Activated T-cell treated with anti-CD3 and anti-CD28 coated beads for 24 hours (primary cell): ENCODE data around the gene CLGN.
"Not testable (repeated sequence)": the region's sequence is repeated elsewhere in the genome, so short reads cannot be mapped to it uniquely, and the experiment has no call there.

ENCODE experiments used
- DNase-seq: peaks from one replicate; pipeline ENCODE4 v3.0.0-alpha.2; 2020; ENCODE audit warnings: low read depth

The CLGN gene, protein sequence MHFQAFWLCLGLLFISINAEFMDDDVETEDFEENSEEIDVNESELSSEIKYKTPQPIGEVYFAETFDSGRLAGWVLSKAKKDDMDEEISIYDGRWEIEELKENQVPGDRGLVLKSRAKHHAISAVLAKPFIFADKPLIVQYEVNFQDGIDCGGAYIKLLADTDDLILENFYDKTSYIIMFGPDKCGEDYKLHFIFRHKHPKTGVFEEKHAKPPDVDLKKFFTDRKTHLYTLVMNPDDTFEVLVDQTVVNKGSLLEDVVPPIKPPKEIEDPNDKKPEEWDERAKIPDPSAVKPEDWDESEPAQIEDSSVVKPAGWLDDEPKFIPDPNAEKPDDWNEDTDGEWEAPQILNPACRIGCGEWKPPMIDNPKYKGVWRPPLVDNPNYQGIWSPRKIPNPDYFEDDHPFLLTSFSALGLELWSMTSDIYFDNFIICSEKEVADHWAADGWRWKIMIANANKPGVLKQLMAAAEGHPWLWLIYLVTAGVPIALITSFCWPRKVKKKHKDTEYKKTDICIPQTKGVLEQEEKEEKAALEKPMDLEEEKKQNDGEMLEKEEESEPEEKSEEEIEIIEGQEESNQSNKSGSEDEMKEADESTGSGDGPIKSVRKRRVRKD

DNA sequence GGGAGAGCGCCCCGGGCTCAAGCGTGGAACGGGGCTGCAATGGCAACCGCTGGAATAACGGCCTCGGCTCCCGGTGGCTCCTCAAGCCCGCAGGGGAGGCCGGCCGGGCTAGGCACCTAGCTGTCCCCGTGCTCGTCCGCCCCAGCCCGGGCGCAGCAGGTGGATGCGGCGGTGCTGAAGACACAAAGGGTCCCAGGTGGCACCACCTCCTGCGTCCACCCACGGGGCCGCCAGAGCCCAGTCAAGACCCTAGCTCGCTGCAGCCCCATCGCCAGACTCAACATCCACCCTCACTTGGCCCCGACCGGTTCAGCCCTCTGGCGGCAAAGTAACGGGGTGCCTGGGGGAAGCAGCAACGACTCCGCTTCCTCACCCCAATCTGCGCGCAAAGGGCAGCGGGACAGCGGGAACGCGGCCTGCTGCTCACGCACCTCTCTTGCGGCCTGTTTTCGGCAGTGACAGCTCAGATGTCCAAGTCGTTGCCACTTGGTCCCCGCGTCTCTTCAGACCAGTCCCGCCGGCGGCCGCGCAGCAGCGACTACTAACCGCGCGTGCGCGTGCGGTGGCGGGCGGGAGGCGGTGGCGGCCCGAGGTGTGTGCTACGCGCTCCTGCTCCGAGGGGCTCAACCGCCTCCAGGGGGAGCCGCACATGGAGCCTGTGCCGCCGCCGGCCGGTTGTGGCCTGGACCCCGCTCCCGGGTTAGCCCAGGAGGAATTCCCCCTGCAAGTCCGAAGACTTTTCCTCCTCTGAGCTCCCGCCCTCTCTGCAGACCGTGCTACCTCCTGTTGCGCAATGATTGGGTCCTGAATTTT is at the start of gene CLGN:
Gene CLGN (minus strand): TSS at position 543 of the 813 bp plus-strand sequence. CDS start 14,570 bp downstream, outside the sequence.
- DNase-seq, result peak; percentile 29

- DNase-seq, result no peak
Observed at GRCh38 chr4:140472156-140472555, 44.7 kb upstream of the CLGN start.

- no peak for DNase-seq
Observed at GRCh38 chr4:140469791-140470733, 42.6 kb upstream of the CLGN start.

- no peak for DNase-seq
Observed at GRCh38 chr4:140466146-140466545, 38.7 kb upstream of the CLGN start.

DNA sequence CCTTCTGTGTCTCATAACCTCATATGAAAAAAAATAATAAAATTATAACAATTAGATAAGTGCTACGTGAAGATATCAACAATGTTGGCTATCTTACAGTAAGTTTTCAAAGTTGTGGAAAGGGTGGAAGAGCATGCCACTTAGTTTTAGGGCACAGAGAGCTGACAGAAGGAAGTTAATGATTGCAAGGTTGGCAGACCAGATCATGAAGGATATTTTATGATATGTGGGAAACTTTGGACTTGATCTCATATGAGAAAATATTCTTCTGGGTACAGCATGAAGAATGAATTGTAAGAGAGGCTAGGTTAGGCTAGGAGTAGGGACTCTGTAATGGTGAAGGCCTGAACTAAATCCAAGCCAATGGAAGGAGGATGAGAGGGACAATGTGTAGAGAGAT is 36.2 kb upstream of the CLGN start:
- no peak for DNase-seq

DNA sequence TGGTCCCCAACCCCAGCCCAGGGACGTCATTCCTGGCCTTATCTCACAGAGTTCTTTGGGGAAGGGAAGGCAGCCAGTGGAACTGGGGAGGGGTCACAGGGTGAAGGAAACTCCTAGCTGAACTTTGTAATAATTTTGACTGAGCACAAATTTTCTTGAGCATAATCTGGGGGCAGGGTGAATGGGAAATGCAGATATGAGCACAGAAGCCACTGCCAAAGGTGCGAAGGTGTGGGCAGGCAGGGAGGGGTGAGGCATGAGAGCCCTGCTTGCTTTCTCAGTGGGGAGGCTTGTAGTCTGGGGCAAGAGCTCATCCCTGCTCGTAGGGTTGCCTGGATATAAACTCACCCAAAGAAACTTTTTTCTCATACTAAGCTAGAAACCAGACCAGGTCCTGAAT is 35.7 kb upstream of the CLGN start:
- DNase-seq, result no peak

- DNase-seq, result no peak
Observed at GRCh38 chr4:140450352-140450751, 22.9 kb upstream of the CLGN start.

DNA sequence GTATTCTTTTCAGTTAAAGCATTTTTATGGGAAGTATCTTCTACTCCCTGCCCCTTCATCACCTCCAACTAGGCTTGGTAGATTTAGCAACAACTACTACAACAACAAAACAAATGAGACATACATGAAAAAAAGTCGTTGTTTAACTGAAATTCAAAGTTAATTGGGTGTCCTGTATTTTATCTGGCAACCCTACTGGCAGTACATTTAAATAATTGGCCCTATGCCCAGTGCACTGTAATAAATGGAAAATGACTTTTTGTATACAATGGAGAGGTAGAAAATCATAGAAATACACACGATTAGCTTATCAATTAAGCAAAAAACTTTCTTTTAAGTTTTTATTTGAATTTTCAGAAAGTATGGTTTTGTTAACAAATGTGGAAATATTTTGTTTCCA is 21.4 kb upstream of the CLGN start:
- DNase-seq, result no peak

GRCh38 chr4:140448162-140448561 is 20.7 kb upstream of the CLGN start:
- no peak for DNase-seq

DNA sequence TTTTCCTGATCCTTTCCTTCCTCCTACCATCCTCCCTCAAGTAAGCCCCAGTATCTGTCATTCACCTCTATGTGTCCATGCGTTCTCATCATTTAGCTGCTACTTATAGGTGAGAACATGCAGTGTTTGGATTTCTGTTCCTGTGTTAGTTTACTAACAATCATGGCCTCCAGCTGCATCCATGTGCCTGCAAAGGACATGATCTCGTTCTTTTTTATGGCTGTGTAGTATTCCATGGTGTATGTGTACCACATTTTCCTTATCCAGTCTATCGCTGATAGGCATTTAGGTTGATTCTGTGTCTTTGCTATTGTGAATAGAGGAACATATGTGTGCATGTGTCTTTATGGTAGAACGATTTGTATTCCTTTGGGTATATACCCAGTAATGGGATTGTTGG is 16.9 kb upstream of the CLGN start:
- not testable (repeated sequence) for DNase-seq

DNA sequence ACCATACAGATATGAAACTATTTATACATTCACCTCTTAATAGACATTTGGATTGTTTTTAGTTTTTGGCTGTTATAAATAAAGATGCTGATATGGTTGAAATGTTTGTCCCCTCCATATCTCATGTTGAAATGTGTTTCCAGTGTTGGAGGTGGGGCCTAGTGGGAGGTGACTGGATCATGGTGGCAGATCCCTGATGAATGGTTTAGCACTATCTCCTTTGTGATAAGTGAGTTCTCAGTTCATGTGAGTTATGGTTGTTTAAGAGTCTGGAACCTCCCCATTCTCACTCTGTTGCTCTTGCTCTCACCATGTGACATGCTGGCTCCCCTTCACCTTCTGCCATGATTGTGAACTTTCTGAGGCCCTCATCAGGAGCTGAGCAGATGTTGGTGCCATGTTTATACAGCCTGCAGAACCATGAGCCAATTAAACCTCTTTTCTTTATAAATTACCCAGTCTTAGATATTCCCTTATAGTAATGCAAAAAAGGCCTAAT is 12.2 kb upstream of the CLGN start:
- DNase-seq, result no peak

GRCh38 chr4:140427919-140428471 is 547 bp upstream of the CLGN start:
- DNase-seq, result no peak

GRCh38 chr4:140426610-140427105 is 790 bp downstream of the CLGN start:
- DNase-seq, result no peak

GRCh38 chr4:140423106-140423505 is 4.3 kb downstream of the CLGN start:
- no peak for DNase-seq

GRCh38 chr4:140413130-140413969 is 14.1 kb downstream of the CLGN start:
- not testable (repeated sequence) for DNase-seq

GRCh38 chr4:140408974-140409373 is 18.5 kb downstream of the CLGN start:
- no peak for DNase-seq

DNA sequence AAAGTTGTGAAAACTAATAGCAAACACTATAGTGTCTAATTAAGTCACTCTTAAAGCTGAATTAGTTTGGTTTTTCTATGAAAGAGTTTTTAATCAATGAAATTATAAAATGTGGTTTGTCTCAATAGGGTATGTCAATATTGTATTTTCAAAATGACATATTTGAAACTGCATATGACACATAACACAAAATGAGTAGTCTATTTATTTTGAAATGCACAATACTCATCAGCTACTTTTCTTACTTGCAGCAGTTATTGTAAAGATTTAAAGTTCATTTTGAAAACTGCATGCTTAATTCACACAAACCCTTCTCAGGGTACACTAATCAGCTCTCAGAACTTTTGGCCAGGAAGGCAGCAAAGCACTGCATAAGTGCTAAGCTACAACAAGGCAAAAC is 21.2 kb downstream of the CLGN start:
- DNase-seq, result no peak

GRCh38 chr4:140400111-140400510 is 27.3 kb downstream of the CLGN start:
- no peak for DNase-seq

DNA sequence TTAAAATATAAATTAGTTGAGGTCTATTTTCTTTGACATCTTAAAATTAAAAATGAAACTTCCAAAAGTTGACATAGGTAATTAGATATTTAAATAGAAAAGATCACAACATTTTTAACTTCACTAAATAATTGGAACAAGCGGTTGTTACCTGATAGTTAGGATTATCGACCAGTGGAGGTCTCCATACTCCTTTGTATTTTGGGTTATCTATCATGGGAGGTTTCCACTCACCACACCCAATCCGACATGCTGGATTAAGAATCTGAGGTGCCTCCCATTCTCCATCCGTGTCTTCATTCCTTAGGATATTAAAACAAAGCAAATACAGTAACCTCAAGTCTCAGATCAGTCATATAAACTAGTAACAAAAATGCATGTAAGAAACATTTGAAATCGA is 31.8 kb downstream of the CLGN start:
- DNase-seq, result no peak

GRCh38 chr4:140388015-140388414 is 39.4 kb downstream of the CLGN start:
- no peak for DNase-seq
